SK-N-SH (cell line): ENCODE data around the gene MED8. TPM values are rescaled to one million over a fixed set of nuclear protein-coding genes. Genes with fewer than 3 reads are reported as not detected.

ENCODE experiments used
- CTCF ChIA-PET: fragments of 300-600, 350-600 bp; formaldehyde crosslinking; extraction: SDS; loops from one replicate; lab custom pipeline; 2021; lab: Yijun Ruan, JAX
- POLR2A ChIA-PET: fragments of 350-600 bp; sonication (Branson Sonifier 250); formaldehyde crosslinking; extraction: SDS; loops from one replicate; lab custom pipeline; 2020; ENCODE audit warnings: antibody characterized with exemption, inconsistent platforms; lab: Yijun Ruan, JAX
- DNase-seq: peaks from one replicate; pipeline ENCODE4 v3.0.0; 2012
- H2AFZ ChIP-seq: fragments of 200-600 bp; sonication (generic); 2 replicates; pipeline ENCODE4 v1.8.1; 2016; ENCODE audit warnings: antibody characterized with exemption, mild to moderate bottlenecking, low read depth
- H3F3A ChIP-seq: fragments of 200-600 bp; sonication (generic); replicated peaks from 2 replicates; pipeline ENCODE3; 2016; ENCODE audit warnings: antibody characterized with exemption, mild to moderate bottlenecking; ENCODE audit not compliant: insufficient read depth
- H3K27ac ChIP-seq, 2 experiments: fragments of 200-500 bp in 1 of 2; fragments of 200-600 bp in 1 of 2; sonication (Bioruptor generic) in 1 of 2; sonication (generic), shearing (Covaris generic) in 1 of 2; 2 replicates each; pipeline versions ENCODE4 v1.5.1 to v1.6.1; 2014 to 2016; ENCODE audit warnings: low read depth in 2 of 2, inconsistent platforms in 1 of 2, low read length in 1 of 2, mild to moderate bottlenecking in 1 of 2, mixed read lengths in 1 of 2
- H3K27me3 ChIP-seq: fragments of 200-600 bp; sonication (generic), shearing (Covaris generic); 2 replicates; pipeline ENCODE4 v1.6.1; 2016; ENCODE audit warnings: mixed run types; ENCODE audit not compliant: insufficient read depth
- H3K36me3 ChIP-seq, 2 experiments: fragments of 200-500 bp in 1 of 2; fragments of 200-600 bp in 1 of 2; sonication (Bioruptor generic) in 1 of 2; sonication (generic) in 1 of 2; replicated peaks in 1 of 2; 2 replicates each; pipeline versions ENCODE3 to v1.5.1; 2014 to 2016; ENCODE audit warnings: low read length in 1 of 2, mild to moderate bottlenecking in 1 of 2; ENCODE audit not compliant: insufficient read depth in 2 of 2, control insufficient read depth in 1 of 2
- H3K4me1 ChIP-seq, 2 experiments: fragments of 200-500 bp in 1 of 2; fragments of 200-600 bp in 1 of 2; sonication (Bioruptor generic) in 1 of 2; sonication (generic), shearing (Covaris generic) in 1 of 2; 2 replicates each; pipeline versions ENCODE4 v1.5.1 to v1.6.1; 2014 to 2016; ENCODE audit warnings: low read depth in 1 of 2, low read length in 1 of 2, mixed run types in 1 of 2; ENCODE audit not compliant: insufficient read depth in 2 of 2, control insufficient read depth in 1 of 2
- H3K4me2 ChIP-seq: fragments of 200-600 bp; sonication (generic), shearing (Covaris generic); 2 replicates; pipeline ENCODE4 v1.6.1; 2017; ENCODE audit warnings: mixed run types
- H3K4me3 ChIP-seq, 2 experiments: fragments of 200-500 bp in 1 of 2; fragments of 200-600 bp in 1 of 2; sonication (Bioruptor generic) in 1 of 2; sonication (generic), shearing (Covaris generic) in 1 of 2; 2 replicates each; pipeline versions ENCODE4 v1.5.1 to v1.8.1; 2014 to 2016; ENCODE audit warnings: low read depth in 2 of 2, inconsistent platforms in 1 of 2, low read length in 1 of 2, mild to moderate bottlenecking in 1 of 2, mixed read lengths in 1 of 2, moderate library complexity in 1 of 2
- H3K79me2 ChIP-seq: fragments of 200-600 bp; sonication (generic); 2 replicates; pipeline ENCODE4 v1.8.1; 2017; ENCODE audit warnings: mild to moderate bottlenecking; ENCODE audit not compliant: insufficient read depth
- H3K9ac ChIP-seq: fragments of 200-600 bp; sonication (generic); 2 replicates; pipeline ENCODE4 v1.6.1; 2017; ENCODE audit warnings: mixed run types
- H3K9me2 ChIP-seq: fragments of 200-600 bp; sonication (generic); 2 replicates; pipeline ENCODE4 v1.6.1; 2017; ENCODE audit warnings: mixed run types
- H3K9me3 ChIP-seq: fragments of 200-600 bp; sonication (generic); 2 replicates; pipeline ENCODE4 v1.6.1; 2017; ENCODE audit warnings: mixed run types, mild to moderate bottlenecking, moderate library complexity
- H4K20me1 ChIP-seq: fragments of 200-600 bp; sonication (generic); 2 replicates; pipeline ENCODE4 v1.6.1; 2017; ENCODE audit warnings: mild to moderate bottlenecking, mixed run types; ENCODE audit not compliant: insufficient read depth
- CHD2 ChIP-seq: fragments of 150-350 bp; IDR thresholded peaks from 2 replicates; pipeline ENCODE4 v1.6.1; 2018; ENCODE audit warnings: low read length; ENCODE audit not compliant: partially characterized antibody
- ELF1 ChIP-seq: IDR thresholded peaks from 2 replicates; pipeline ENCODE4 v1.4.0; 2012
- FOSL2 ChIP-seq: IDR thresholded peaks from 2 replicates; pipeline ENCODE4 v1.4.0; 2012; ENCODE audit warnings: low read depth, mild to moderate bottlenecking, moderate library complexity, borderline replicate concordance
- GABPA ChIP-seq: IDR thresholded peaks from 2 replicates; pipeline ENCODE4 v1.4.0; 2012; ENCODE audit warnings: low read depth, mild to moderate bottlenecking
- GATA2 ChIP-seq: sonication (generic); formaldehyde crosslinking; IDR thresholded peaks from 2 replicates; pipeline ENCODE4 v1.5.0; 2020; ENCODE audit warnings: mild to moderate bottlenecking, missing genetic modification reagents
- JUND ChIP-seq: IDR thresholded peaks from 2 replicates; pipeline ENCODE4 v1.4.0; 2012
- MXI1 ChIP-seq: IDR thresholded peaks from 2 replicates; pipeline ENCODE4 v1.6.1; 2012; ENCODE audit warnings: mild to moderate bottlenecking, low read depth, low read length, improper control_type of control experiment
- POLR2AphosphoS5 ChIP-seq: IDR thresholded peaks from 2 replicates; pipeline ENCODE4 v1.6.1; 2012; ENCODE audit warnings: low read depth, low read length
- RAD21 ChIP-seq: IDR thresholded peaks from 2 replicates; pipeline ENCODE4 v1.6.1; 2012; ENCODE audit warnings: mild to moderate bottlenecking, low read length
- RCOR1 ChIP-seq: fragments of 150-350 bp; IDR thresholded peaks from 2 replicates; pipeline ENCODE4 v1.6.1; 2017; ENCODE audit warnings: antibody characterized with exemption, low read length
- SIN3A ChIP-seq: IDR thresholded peaks from 2 replicates; pipeline ENCODE4 v1.6.1; 2012; ENCODE audit warnings: low read depth, mild to moderate bottlenecking, low read length, moderate library complexity, borderline replicate concordance
- SMC3 ChIP-seq: IDR thresholded peaks from 2 replicates; pipeline ENCODE4 v1.6.1; 2012; ENCODE audit warnings: low read depth, low read length, improper control_type of control experiment
- TAF1 ChIP-seq: IDR thresholded peaks from 2 replicates; pipeline ENCODE4 v1.6.1; 2012; ENCODE audit warnings: low read depth, mild to moderate bottlenecking, low read length, moderate library complexity, borderline replicate concordance
- TEAD4 ChIP-seq: IDR thresholded peaks from 2 replicates; pipeline ENCODE4 v1.4.0; 2012; ENCODE audit warnings: mild to moderate bottlenecking, borderline replicate concordance; ENCODE audit not compliant: insufficient read depth
- YY1 ChIP-seq: IDR thresholded peaks from 2 replicates; pipeline ENCODE4 v1.4.0; 2012; ENCODE audit warnings: low read depth, mild to moderate bottlenecking
- WGBS: methylation state at CpG from one replicate; pipeline ENCODE4 v1.1.6; 2017; ENCODE audit warnings: low lambda C conversion rate; 5-methylcytosine and 5-hydroxymethylcytosine counted together
- polyA plus RNA-seq, 3 experiments: library from polyadenylated mRNA; depleted of rRNA; stranded (reverse); fragments of >200 nt; gene quantifications; 2 replicates each; pipeline ENCODE4 v1.2.3, GENCODE V29; 2012
- TF ChIP-seq, protein P1 (sequence below): fragments of 150-350 bp; IDR thresholded peaks from 2 replicates; pipeline ENCODE4 v1.6.1; 2017; ENCODE audit warnings: antibody characterized with exemption, low read length, low read depth, borderline replicate concordance
- TF ChIP-seq, protein P2 (sequence below): IDR thresholded peaks from 2 replicates; pipeline ENCODE4; 2012
- TF ChIP-seq, protein P3 (sequence below): fragments of 150-350 bp; IDR thresholded peaks from 2 replicates; pipeline ENCODE4 v1.6.1; 2016; ENCODE audit warnings: mild to moderate bottlenecking, low read depth, low read length
- TF ChIP-seq, protein P4 (sequence below): IDR thresholded peaks from 2 replicates; pipeline ENCODE4 v1.4.0; 2012; ENCODE audit warnings: low read depth

MED8 gene
- polyA plus RNA-seq, 1 of the 3 experiments (the other 2 are of a cell fraction) = 33.7 TPM

- H3F3A ChIP-seq = peaks cover 43% of the 10 kb centered on the region
- 1% methylated on average over 5 of the region's 6 CpGs for WGBS
- no peak for DNase-seq
- no peak for TF ChIP-seq TEAD4
- TF ChIP-seq RAD21 = no peak
- TF ChIP-seq, protein P1, sequence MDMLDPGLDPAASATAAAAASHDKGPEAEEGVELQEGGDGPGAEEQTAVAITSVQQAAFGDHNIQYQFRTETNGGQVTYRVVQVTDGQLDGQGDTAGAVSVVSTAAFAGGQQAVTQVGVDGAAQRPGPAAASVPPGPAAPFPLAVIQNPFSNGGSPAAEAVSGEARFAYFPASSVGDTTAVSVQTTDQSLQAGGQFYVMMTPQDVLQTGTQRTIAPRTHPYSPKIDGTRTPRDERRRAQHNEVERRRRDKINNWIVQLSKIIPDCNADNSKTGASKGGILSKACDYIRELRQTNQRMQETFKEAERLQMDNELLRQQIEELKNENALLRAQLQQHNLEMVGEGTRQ = no peak
- no peak for TF ChIP-seq TAF1
- TF ChIP-seq RCOR1 = no peak
- TF ChIP-seq, protein P2, sequence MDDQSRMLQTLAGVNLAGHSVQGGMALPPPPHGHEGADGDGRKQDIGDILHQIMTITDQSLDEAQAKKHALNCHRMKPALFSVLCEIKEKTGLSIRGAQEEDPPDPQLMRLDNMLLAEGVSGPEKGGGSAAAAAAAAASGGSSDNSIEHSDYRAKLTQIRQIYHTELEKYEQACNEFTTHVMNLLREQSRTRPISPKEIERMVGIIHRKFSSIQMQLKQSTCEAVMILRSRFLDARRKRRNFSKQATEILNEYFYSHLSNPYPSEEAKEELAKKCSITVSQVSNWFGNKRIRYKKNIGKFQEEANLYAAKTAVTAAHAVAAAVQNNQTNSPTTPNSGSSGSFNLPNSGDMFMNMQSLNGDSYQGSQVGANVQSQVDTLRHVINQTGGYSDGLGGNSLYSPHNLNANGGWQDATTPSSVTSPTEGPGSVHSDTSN = no peak
- no peak for TF ChIP-seq CHD2
- TF ChIP-seq YY1 = no peak
- TF ChIP-seq MXI1 = no peak
- no peak for TF ChIP-seq GATA2
- TF ChIP-seq, protein P3, sequence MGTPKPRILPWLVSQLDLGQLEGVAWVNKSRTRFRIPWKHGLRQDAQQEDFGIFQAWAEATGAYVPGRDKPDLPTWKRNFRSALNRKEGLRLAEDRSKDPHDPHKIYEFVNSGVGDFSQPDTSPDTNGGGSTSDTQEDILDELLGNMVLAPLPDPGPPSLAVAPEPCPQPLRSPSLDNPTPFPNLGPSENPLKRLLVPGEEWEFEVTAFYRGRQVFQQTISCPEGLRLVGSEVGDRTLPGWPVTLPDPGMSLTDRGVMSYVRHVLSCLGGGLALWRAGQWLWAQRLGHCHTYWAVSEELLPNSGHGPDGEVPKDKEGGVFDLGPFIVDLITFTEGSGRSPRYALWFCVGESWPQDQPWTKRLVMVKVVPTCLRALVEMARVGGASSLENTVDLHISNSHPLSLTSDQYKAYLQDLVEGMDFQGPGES = no peak
- TF ChIP-seq SIN3A = no peak
- no peak for TF ChIP-seq FOSL2
- TF ChIP-seq POLR2AphosphoS5 = no peak
- TF ChIP-seq, protein P4, sequence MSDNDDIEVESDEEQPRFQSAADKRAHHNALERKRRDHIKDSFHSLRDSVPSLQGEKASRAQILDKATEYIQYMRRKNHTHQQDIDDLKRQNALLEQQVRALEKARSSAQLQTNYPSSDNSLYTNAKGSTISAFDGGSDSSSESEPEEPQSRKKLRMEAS = no peak
- no peak for TF ChIP-seq SMC3
- no peak for TF ChIP-seq JUND
- TF ChIP-seq ELF1 = no peak
- TF ChIP-seq GABPA = no peak
- TF ChIP-seq, all 33 proteins: peak for 0
- CTCF ChIA-PET = interaction anchor here (0.8 to 1.7 kb wide), 5 partner anchors 8 to 142 kb away, joined by 3 to 9 read pairs (median 4); partner anchors contain the start of gene CDC20
- H3K27me3 ChIP-seq = no peaks in the 10 kb centered on the region
- no peaks in the 10 kb centered on the region for H3K9me3 ChIP-seq
- no peaks in the 10 kb centered on the region for H4K20me1 ChIP-seq
- peaks cover 66% of the 10 kb centered on the region for H3K79me2 ChIP-seq
- peaks cover 18 to 27% of the 10 kb centered on the region in 2 experiments for H3K36me3 ChIP-seq
- POLR2A ChIA-PET = interaction anchor here (0.8 to 1.8 kb wide), 3 partner anchors 10 to 14 kb away, joined by 3 to 8 read pairs (median 3); partner anchors contain the start of gene CDC20
- H3K4me1 ChIP-seq = peaks cover 13 to 21% of the 10 kb centered on the region in 2 experiments; a peak in 3 of 4 replicates
- no peaks in the 10 kb centered on the region for H3K9me2 ChIP-seq
- peak overlapping the region; percentile 66 to 73 for H3K4me3 ChIP-seq
- H3K27ac ChIP-seq = peak overlapping the region; percentile 74 to 92
- H2AFZ ChIP-seq = 0 out of 2 replicates have a peak overlapping the region, but pooled peaks have one; percentile 19
- peak overlapping the region; percentile 81 for H3K4me2 ChIP-seq
- peak overlapping the region; percentile 75 for H3K9ac ChIP-seq
These were observed 21.0 kb downstream of the MED8 start for GRCh38 chr1:43368646-43369020.
